ENCODE data around the gene PIP4K2C. TPM values are rescaled to one million over a fixed set of nuclear protein-coding genes. Genes with fewer than 3 reads are reported as not detected.

PIP4K2C gene
- 1.8 and 2.6 TPM in 2 replicates for total RNA-seq

DNA sequence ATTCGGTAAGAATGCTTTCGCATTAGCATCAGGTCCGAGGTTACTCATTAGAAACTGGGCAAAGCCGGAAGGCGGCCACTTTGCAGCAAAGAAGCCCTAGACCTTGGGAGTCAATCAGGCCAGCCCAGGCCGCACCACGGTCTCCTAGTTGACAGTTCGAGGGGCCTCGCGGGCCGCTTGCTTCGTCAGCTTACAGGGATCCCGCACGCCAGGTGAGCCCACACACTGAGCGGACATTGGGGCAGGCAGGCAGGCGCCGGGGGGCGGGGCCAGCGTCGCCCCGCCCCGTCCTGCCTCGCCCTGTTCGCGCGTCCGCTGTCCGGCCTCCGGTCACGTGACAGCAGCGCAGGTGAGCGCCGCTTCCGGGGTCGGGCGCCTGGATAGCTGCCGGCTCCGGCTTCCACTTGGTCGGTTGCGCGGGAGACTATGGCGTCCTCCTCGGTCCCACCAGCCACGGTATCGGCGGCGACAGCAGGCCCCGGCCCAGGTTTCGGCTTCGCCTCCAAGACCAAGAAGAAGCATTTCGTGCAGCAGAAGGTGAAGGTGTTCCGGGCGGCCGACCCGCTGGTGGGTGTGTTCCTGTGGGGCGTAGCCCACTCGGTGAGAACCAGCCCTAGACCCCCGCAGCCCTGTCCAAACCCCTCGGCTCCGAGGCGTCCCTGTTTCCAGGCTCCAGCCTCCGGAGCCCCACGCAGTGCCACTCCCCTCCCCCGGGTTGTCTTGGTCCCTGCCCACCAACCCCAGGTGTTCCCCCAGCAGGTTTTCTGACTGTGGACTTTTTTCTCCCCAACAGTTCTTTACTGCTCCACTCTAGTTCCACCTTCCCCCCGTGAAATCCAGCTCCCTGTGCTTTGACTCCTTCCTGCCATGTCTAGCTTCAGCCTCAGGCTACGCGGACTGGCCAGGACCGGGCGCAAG lies at the start of gene PIP4K2C:
Gene PIP4K2C (plus strand): TSS at position 329 of the 918 bp plus-strand sequence. CDS start 98 bp downstream, at position 427.

DNA sequence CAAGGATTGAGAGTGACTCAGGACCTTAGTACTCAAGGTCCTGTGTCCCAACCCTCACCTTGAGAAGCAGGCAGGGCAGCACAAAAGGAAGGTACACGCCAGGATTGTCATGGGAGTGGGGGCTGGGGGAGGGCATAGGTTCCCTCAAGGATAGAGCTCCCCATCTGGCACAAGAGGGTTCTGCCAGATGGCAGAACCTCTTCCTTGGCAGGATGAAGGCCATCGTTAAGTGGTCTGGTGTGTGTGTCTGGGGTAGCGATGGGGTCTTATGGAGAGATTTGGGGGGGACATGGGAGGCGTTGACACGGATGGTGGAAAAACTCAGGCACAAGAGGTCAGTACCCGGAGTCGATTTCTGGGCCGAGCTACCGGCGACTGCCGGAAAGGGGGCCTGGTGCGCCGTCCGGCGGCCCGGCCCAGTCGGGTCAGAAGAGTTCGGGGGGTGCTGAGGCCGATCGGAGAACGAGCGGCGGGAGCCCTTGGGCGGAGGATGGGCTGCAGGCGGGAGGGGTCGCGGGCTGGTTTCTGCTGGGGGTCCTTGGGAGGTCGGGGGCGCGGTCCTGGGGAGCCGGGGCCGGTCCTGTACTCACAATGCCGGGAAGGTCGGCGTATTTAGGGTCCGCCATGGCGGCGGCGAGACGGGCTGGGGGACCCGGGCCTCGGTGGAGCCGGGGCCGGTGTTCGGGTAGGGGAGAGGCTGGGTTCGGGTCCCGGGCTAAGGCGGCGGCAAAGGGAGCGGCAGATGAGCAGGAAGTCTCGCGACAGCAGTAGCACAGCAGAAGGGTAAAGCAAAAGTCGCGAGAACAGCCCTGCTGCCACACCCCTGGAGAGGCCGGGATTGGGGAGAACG lies 44.3 kb upstream of the PIP4K2C start, which contains the start of gene DCTN2:
Gene DCTN2 (minus strand): TSS at position 755 of the 850 bp plus-strand sequence. CDS start 129 bp downstream, at position 626.

DNA sequence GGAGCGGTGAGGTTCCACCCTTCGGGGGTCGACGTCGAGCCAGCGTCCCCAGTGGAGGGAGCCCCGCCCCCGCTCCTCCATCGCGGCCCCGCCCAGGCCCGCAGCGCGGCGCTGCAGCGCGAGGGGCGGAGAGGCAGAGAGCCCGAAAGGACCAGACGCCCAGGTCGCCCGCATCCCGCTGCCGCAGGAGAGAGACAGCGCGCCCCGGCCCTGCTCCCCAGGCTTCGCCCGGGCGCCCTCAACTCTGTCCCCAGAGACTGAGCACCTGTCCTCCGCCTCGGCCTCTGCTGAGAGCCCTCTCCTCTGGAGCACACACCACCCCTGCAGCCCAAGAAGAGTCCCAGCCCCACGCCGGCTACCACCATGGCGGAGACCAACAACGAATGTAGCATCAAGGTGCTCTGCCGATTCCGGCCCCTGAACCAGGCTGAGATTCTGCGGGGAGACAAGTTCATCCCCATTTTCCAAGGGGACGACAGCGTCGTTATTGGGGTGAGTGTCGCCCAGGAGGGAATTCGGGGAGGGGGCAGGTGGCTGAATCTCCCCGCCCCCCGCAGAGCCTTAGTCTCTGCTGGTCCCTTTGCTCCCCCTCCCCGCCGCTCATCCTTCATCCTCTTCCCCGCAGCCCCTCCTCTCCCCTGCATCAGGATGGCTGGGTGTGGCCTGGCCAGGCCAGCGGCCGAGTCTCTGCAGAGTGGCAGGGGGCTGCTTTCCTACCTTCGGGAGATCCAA lies 40.9 kb upstream of the PIP4K2C start, which contains the start of gene KIF5A:
Gene KIF5A (plus strand): TSS at position 136 of the 732 bp plus-strand sequence. CDS start 228 bp downstream, at position 364.

DNA sequence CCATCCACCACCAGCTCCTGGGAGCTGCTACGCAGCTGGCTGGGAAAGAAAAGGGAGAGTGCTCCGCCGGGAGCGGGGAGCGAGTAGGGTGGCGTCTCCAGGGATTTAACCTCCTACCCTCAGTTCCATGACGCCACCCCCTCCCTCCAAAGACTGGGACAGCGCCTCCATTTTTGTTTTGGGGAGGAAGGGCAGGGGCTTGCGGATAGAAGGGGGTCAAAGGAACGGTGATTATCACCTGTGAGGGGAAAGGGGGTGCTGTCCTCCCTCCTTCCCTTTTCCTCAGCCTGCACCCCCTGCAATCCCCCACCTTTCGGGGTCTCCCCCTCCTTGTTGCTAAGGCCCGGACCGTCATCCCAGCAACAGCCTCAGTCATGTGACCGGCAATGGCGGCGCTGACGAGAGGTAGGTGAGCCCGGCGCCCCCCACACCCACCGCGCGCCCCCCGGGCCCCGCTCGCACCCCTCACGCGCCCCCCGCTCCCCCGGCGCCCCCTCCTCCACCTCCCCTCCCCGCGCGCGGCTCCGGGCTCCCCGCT lies 13.5 kb downstream of the PIP4K2C start, which contains the start of gene DTX3:
Gene DTX3 (plus strand): TSS at position 371 of the 538 bp plus-strand sequence. CDS start 1,694 bp downstream, outside the sequence.

DNA sequence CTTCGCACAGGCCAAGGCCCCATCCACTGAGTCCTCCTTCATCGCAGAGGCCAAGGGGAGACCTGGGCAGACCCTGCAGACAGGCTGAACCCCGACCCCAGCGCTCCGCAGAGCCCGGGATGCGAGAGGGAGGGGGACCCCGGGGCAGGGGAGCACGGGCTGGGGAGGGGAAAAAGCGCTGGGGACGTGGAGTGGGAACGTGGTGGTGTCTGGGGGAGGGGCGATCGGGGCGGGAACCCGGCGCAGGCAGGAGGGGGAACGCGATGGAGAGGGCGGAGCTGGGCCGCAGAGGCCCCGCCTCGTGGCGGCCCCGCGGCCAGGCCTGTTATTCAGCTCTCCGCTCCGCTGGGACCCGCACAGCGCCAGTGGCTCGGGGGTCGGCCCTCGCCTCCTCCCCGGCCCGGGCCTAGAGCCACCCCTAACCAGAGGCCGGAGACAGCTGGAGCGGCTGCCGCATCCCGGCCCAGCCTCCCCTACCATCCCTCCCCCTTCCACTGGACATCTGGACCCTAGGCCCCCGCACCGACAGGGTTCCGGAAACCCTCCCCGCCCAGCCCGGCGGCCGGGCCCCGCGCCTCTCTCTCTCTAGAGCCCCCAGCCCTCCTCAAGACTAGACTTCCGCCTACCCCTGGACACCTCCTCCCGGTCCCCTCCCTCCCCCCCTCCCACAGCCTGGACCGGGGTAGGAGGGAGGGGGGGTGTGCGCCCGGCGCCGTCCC lies 20.3 kb downstream of the PIP4K2C start, which contains the start of gene ARHGEF25:
Gene ARHGEF25 (plus strand): TSS at position 328 of the 719 bp plus-strand sequence. CDS start 460 bp downstream, outside the sequence.

DNA sequence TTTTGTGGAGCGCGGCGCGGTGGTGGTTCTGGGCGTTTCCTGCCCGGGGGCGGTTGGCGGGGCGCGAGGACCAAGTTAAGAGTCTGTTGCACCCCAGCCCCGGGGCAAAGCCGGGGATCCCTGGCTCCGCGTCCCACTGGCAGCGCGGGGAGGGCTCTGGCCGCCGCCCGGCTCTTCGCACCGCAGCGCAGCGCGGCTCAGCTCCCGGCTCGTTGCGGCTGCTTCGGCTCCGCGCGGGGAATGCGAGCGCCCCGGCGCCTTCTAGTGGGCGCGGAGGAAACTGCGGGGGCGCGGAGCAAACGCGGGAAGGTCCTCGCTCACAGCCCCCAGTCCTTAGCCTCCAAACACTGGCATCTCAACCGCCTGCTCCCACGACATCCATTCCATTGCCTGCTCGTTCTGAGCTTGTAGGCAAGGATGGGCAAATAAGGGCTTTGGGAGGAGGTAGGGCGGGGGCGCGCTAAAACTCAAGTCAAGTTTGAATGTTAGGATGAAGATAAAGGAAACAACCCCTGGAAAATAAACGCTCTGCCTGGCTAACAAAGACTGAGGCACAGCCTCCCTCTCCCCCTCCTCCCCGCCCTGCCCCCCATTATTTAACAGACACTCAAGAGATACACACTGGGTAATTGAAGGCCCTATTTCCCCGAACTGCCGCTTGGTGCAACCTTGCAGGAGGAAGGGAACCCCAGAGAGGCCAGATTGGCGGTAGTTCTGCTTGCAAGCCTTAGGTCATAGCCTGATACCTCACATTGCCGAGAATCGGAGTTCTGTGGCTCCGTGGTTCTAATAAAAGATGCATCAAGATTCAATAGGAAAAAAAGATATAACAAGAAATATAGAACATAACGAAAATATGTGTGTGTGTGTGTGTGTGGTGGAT lies 42.2 kb downstream of the PIP4K2C start, which contains the start of gene B4GALNT1:
Gene B4GALNT1 (minus strand): TSS at position 244 of the 883 bp plus-strand sequence. CDS start 1,069 bp downstream, outside the sequence.

Other genes with a start within 250 kb of the PIP4K2C start
- gene R3HDM2, start 160.1 kb upstream of the PIP4K2C start, total RNA-seq, result 14.7 and 26.4 TPM in 2 replicates
- gene INHBC, start 156.4 kb upstream of the PIP4K2C start, total RNA-seq, result under 0.01 TPM in 1 of 2 replicates, not detected in the other
- not detected in 2 replicates for gene INHBE, start 135.9 kb upstream of the PIP4K2C start, total RNA-seq
- gene GLI1, start 131.4 kb upstream of the PIP4K2C start, total RNA-seq, result under 0.01 and 0.78 TPM in 2 replicates
- gene ARHGAP9, start 111.3 kb upstream of the PIP4K2C start, total RNA-seq, result under 0.01 TPM in 1 of 2 replicates, not detected in the other
- 81.9 and 126 TPM in 2 replicates for gene MARS1, start 103.1 kb upstream of the PIP4K2C start, total RNA-seq
- 16.6 and 19.1 TPM in 2 replicates for gene DDIT3, start 70.7 kb upstream of the PIP4K2C start, total RNA-seq
- gene MBD6, start 68.4 kb upstream of the PIP4K2C start, total RNA-seq, result 2.9 and 5.7 TPM in 2 replicates
- gene DCTN2, start 44.0 kb upstream of the PIP4K2C start, total RNA-seq, result 89.3 and 95.6 TPM in 2 replicates
- under 0.01 and 0.20 TPM in 2 replicates for gene KIF5A, start 41.1 kb upstream of the PIP4K2C start, total RNA-seq
- 0.78 and 3.7 TPM in 2 replicates for gene DTX3, start 13.6 kb downstream of the PIP4K2C start, total RNA-seq
- 0.98 and 4.0 TPM in 2 replicates for gene ARHGEF25, start 20.2 kb downstream of the PIP4K2C start, total RNA-seq
- gene B4GALNT1, start 42.0 kb downstream of the PIP4K2C start, total RNA-seq, result under 0.01 and 0.20 TPM in 2 replicates
- gene OS9, start 102.9 kb downstream of the PIP4K2C start, total RNA-seq, result 80.9 and 99.9 TPM in 2 replicates
- gene AGAP2, start 147.6 kb downstream of the PIP4K2C start, total RNA-seq, result under 0.01 and 0.39 TPM in 2 replicates
- gene TSPAN31, start 153.8 kb downstream of the PIP4K2C start, total RNA-seq, result 23.3 and 28.3 TPM in 2 replicates
- gene CDK4, start 161.1 kb downstream of the PIP4K2C start, total RNA-seq, result 238 and 247 TPM in 2 replicates
- gene MARCHF9, start 163.9 kb downstream of the PIP4K2C start, total RNA-seq, result 1.2 and 1.8 TPM in 2 replicates
- 0.39 and 1.1 TPM in 2 replicates for gene CYP27B1, start 175.9 kb downstream of the PIP4K2C start, total RNA-seq
- 8.1 and 8.2 TPM in 2 replicates for gene METTL1, start 180.9 kb downstream of the PIP4K2C start, total RNA-seq
- 6.6 and 9.4 TPM in 2 replicates for gene EEF1AKMT3, start 181.4 kb downstream of the PIP4K2C start, total RNA-seq
- gene TSFM, start 191.6 kb downstream of the PIP4K2C start, total RNA-seq, result 16.6 and 27.2 TPM in 2 replicates
- gene AVIL, start 227.5 kb downstream of the PIP4K2C start, total RNA-seq, result 1.8 and 3.7 TPM in 2 replicates

All from subcutaneous preadipocyte (primary cell).